Activated naive CD8-positive, alpha-beta T cell treated with anti-CD3 and anti-CD28 coated beads for 36 hours (primary cell): ENCODE results near the gene CNOT6L. TPM values are rescaled to one million over a fixed set of nuclear protein-coding genes. Genes with fewer than 3 reads are reported as not detected.

Experiments
- DNase-seq: peaks from one replicate; pipeline ENCODE4 v3.0.0; 2021
- H3K27ac Mint-ChIP-seq: one replicate; pipeline ENCODE4 v1.8.0; 2022; ENCODE audit warnings: mild to moderate bottlenecking, moderate library complexity, mixed read lengths
- H3K27me3 Mint-ChIP-seq: one replicate; pipeline ENCODE4 v1.8.0; 2022; ENCODE audit warnings: mild to moderate bottlenecking, mixed read lengths
- H3K36me3 Mint-ChIP-seq: one replicate; pipeline ENCODE4 v1.8.0; 2021; ENCODE audit warnings: mild to moderate bottlenecking, mixed read lengths
- H3K4me1 Mint-ChIP-seq: one replicate; pipeline ENCODE4 v1.8.0; 2021; ENCODE audit warnings: mixed read lengths
- H3K4me3 Mint-ChIP-seq: one replicate; pipeline ENCODE4 v1.8.0; 2022; ENCODE audit warnings: mild to moderate bottlenecking, moderate library complexity, mixed read lengths
- H3K9me3 Mint-ChIP-seq: one replicate; pipeline ENCODE4 v1.8.0; 2022; ENCODE audit warnings: mixed read lengths
- total RNA-seq, 2 experiments: library from RNA; stranded (reverse); gene quantifications; one replicate each; pipeline ENCODE4 v1.2.3, GENCODE V29; 2021

CNOT6L gene
- total RNA-seq, 2 experiments from 2014 or later: 85.1 to 88.8 TPM

DNA sequence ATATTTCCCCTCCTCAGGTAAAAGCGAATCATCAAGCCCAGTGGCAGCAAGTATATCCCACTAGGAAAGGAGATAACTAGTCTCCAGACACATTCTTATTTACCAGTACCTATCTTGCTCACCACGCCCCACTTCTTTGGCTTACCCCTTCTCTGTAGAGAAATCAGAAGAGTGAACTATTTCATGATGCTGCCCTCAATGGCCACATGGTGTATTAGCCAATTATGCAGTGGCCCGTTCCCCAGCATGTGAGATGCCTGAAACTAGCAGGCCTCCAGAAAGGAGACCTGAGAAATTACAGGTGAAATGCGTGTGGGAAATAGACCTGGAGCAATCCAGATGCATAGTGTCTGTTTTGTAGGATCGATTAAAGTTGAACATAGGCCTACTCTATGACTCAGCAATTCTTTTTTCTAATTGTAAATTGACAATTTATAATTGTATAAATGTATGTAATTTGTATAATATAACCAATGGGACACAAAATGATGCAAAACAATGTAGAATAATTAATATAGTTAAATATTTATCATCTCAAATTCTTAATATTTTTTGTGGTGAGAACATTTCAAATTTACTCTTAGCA lies 126.2 kb downstream of the CNOT6L start:
- Mint-ChIP-seq H3K27me3 (no peaks in the 10 kb centered on the region), H3K36me3 (no peaks in the 10 kb centered on the region), H3K4me3 (no peak overlapping the region), H3K4me1 (peaks cover 6% of the 10 kb centered on the region), H3K9me3 (no peaks in the 10 kb centered on the region), H3K27ac (no peak overlapping the region)
- no peak for DNase-seq

DNA sequence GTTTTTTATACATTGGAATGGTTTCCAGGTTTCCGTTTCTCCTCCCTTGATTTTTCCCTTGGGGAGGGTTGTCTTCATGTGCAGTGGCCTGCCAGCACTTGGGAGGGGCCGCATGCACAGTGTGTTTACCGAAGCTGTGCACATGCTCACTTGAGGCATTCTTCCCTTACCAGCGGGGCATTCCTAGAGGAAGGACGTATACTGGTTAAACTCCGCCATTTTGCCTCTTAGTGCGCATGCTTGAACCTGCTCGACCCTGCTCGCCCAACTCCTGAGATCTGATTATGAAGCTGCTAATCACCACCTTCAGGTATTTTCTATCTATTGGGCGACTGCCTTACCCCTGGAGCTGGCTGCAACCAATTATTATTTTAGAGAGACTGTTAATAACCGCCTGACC lies 137.4 kb downstream of the CNOT6L start:
- Mint-ChIP-seq H3K9me3 (no peaks in the 10 kb centered on the region), H3K27ac (no peak overlapping the region), H3K4me1 (no peaks in the 10 kb centered on the region), H3K36me3 (no peaks in the 10 kb centered on the region), H3K4me3 (no peak overlapping the region), H3K27me3 (peaks cover 7% of the 10 kb centered on the region)
- no peak for DNase-seq

DNA sequence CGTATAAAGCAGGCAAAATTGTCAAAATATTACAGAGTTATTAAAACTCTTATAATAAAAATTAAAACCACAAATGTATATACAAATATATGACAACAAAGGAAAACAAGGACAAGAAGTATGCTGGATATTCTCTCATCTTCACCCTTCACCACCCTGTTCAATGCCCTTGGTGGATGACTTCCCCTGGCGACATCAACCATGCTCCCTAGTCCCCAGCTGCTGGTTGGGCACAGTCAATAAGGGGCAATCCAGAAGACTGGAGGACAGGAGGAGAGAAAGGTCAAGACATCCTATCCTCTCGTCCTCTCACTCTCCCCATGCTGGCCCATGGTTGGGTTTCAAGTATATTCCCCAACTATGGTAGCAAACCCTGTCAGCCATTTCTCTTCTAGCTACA lies 142.3 kb downstream of the CNOT6L start:
- no peaks in the 10 kb centered on the region for H3K9me3 Mint-ChIP-seq
- DNase-seq: no peak
- H3K4me3 Mint-ChIP-seq: no peak overlapping the region
- H3K4me1 Mint-ChIP-seq: no peaks in the 10 kb centered on the region
- no peaks in the 10 kb centered on the region for H3K36me3 Mint-ChIP-seq
- peaks cover 4% of the 10 kb centered on the region for H3K27me3 Mint-ChIP-seq
- H3K27ac Mint-ChIP-seq: no peak overlapping the region

DNA sequence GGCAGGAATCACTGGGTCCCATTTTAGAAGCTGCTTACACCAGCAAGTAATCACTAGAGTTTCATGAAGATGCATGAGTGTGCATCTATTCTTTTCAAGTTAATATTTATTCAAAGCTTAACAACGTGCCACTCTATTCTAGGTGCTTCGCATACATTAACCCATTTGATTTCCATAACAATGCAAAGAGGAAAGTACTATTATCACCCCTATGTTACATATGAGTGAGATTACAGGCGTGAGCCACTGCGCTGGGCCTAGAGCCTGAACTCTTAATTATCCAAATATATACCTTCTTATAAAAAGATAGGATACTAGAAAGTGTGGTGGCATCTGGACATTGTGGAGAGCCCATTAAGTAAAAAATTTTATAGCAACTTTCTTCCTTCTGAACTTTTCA lies 148.1 kb downstream of the CNOT6L start:
- no peaks in the 10 kb centered on the region for H3K27me3 Mint-ChIP-seq
- H3K27ac Mint-ChIP-seq: no peak overlapping the region
- H3K9me3 Mint-ChIP-seq: no peaks in the 10 kb centered on the region
- H3K4me1 Mint-ChIP-seq: no peaks in the 10 kb centered on the region
- H3K36me3 Mint-ChIP-seq: no peaks in the 10 kb centered on the region
- no peak overlapping the region for H3K4me3 Mint-ChIP-seq
- DNase-seq: no peak

DNA sequence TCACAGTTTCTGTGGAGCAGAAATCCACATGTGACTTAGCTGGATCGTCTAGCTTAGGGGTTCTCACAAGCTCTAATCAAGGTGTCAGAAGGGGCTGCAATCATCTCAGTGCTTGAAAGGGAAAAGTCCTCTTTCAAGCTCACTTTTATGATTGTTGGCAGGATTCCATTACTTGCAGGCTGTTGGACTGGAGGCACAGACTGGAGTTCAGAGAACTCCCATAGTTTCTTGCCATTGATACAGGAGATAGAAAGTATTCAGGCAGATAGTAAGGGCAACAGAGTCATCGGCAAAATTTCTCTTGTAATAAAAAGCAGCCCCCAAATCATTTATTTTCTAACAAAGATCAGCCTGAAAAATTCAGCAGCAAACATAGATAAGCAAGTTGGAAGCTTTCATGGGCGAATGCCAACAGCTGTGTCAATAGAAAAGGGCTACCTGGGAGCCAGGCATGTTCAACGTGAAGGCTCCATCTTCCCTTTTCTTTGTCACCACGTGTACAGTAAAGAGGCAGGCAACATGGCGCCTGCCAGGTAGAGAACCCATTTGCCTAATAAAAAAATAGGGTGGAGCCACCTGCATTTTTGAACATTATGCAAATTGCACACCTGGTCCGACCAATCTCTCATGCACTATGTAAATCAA lies 149.1 kb downstream of the CNOT6L start:
- Mint-ChIP-seq H3K27me3 (no peaks in the 10 kb centered on the region), H3K4me1 (no peaks in the 10 kb centered on the region), H3K36me3 (no peaks in the 10 kb centered on the region), H3K4me3 (no peak overlapping the region), H3K27ac (no peak overlapping the region), H3K9me3 (no peaks in the 10 kb centered on the region)
- no peak for DNase-seq

DNA sequence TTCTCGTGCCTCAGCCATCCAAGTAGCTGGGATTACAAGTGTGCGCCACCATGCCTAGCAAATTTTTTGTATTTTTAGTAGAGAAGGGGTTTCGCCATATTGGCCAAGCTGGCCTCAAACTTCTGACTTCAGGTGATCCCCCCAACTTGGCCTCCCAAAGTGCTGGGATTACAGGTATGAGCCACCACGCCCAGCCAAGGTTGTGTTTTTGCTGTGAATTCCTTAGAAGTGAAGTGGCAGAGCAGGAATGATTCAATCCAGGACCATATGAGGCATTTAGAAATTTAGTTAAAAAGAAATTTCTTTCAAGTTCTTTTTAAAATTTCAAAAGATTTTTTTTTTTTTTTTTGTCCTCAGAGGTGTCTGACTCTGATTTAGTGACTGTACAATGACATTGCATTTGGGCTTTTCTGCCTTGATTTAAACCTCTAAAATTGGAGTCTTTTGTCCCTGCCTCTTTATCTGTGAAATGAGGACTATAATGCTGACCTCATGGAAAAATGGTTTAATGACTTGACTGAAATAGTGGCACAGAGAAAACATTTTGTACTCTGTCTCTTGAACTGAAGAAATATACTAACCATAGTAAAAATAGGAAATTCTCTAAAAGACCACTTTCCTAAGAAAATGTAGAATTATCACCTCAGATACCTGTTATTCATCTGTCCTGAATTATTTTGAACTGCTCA lies 153.6 kb downstream of the CNOT6L start:
- Mint-ChIP-seq H3K36me3 (no peaks in the 10 kb centered on the region), H3K27ac (no peak overlapping the region), H3K4me1 (no peaks in the 10 kb centered on the region), H3K27me3 (no peaks in the 10 kb centered on the region), H3K4me3 (no peak overlapping the region), H3K9me3 (no peaks in the 10 kb centered on the region)
- no peak for DNase-seq

Other genes with a start within 250 kb of the CNOT6L start
- gene CXCL13, start 213.5 kb downstream of the CNOT6L start, total RNA-seq: not detected
- gene MRPL1, start 43.5 kb upstream of the CNOT6L start, total RNA-seq: 100 to 1,000 TPM; 103 to 112 TPM
- gene FRAS1, start 238.0 kb upstream of the CNOT6L start, total RNA-seq: under 1 TPM; 0.04 to 0.24 TPM